ENCODE results near the gene INPP5E. TPM values are rescaled to one million over a fixed set of nuclear protein-coding genes. Genes with fewer than 3 reads are reported as not detected.

INPP5E gene
- total and polyA plus RNA-seq, 2 experiments from 2014 or later = 5.3 to 7.1 TPM

- H3K27me3 ChIP-seq = no peaks in the 10 kb centered on the region
- H3K9me3 ChIP-seq (ENCODE audit: low read depth) = no peaks in the 10 kb centered on the region
- H3K79me2 ChIP-seq = peaks cover 22% of the 10 kb centered on the region
- WGBS (ENCODE audit: low lambda C conversion rate, missing lambda C conversion rate) = 93% methylated on average over 21 of the region's 21 CpGs
- H4K20me1 ChIP-seq (ENCODE audit: insufficient read depth, poor library complexity, severe bottlenecking) = no peaks in the 10 kb centered on the region
- no peaks in the 10 kb centered on the region for H3K36me3 ChIP-seq (replicated peaks; ENCODE audit: insufficient read depth, low read depth)
- no peaks in the 10 kb centered on the region for H3K9me2 ChIP-seq (replicated peaks; ENCODE audit: insufficient read depth)
- H3K27ac ChIP-seq = no peak overlapping the region
- no peak for DNase-seq (ENCODE audit: low spot score)
- H3K4me2 ChIP-seq = no peak overlapping the region
- no peak overlapping the region for H3K4me3 ChIP-seq
- no peak overlapping the region for H2AFZ ChIP-seq
- TF ChIP-seq EZH2 (IDR thresholded peaks at IDR 0.05; ENCODE audit: borderline replicate concordance) = no peak
- TF ChIP-seq CTCF (IDR thresholded peaks at IDR 0.05; ENCODE audit: poor library complexity) = no peak
- TF ChIP-seq EZH2phosphoT487 (IDR thresholded peaks at IDR 0.05; ENCODE audit: low read depth, severe bottlenecking, unreplicated experiment) = no peak
- peaks cover 7% of the 10 kb centered on the region for H3K4me1 ChIP-seq (ENCODE audit: insufficient read depth)
Observed at GRCh38 chr9:136394312-136395019, 45.2 kb downstream of the INPP5E start.

GRCh38 chr9:136393531-136393930, 46.1 kb downstream of the INPP5E start:
- H3K27ac ChIP-seq = no peak overlapping the region
- no peaks in the 10 kb centered on the region for H3K36me3 ChIP-seq (replicated peaks; ENCODE audit: insufficient read depth, low read depth)
- H3K4me3 ChIP-seq = no peak overlapping the region
- WGBS (ENCODE audit: low lambda C conversion rate, missing lambda C conversion rate) = 97% methylated on average over 17 of the region's 17 CpGs
- H2AFZ ChIP-seq = no peak overlapping the region
- peaks cover 13% of the 10 kb centered on the region for H3K79me2 ChIP-seq
- no peak for DNase-seq (ENCODE audit: low spot score)
- H3K9me2 ChIP-seq (replicated peaks; ENCODE audit: insufficient read depth) = no peaks in the 10 kb centered on the region
- no peaks in the 10 kb centered on the region for H3K9me3 ChIP-seq (ENCODE audit: low read depth)
- no peak for TF ChIP-seq EZH2phosphoT487 (IDR thresholded peaks at IDR 0.05; ENCODE audit: low read depth, severe bottlenecking, unreplicated experiment)
- TF ChIP-seq EZH2 (IDR thresholded peaks at IDR 0.05; ENCODE audit: borderline replicate concordance) = no peak
- TF ChIP-seq CTCF (IDR thresholded peaks at IDR 0.05; ENCODE audit: poor library complexity) = no peak
- no peaks in the 10 kb centered on the region for H4K20me1 ChIP-seq (ENCODE audit: insufficient read depth, poor library complexity, severe bottlenecking)
- no peaks in the 10 kb centered on the region for H3K27me3 ChIP-seq
- no peak overlapping the region for H3K4me2 ChIP-seq
- H3K4me1 ChIP-seq (ENCODE audit: insufficient read depth) = peaks cover 2% of the 10 kb centered on the region

- no peaks in the 10 kb centered on the region for H3K4me1 ChIP-seq (ENCODE audit: insufficient read depth)
- no peak for TF ChIP-seq EZH2 (IDR thresholded peaks at IDR 0.05; ENCODE audit: borderline replicate concordance)
- TF ChIP-seq CTCF (IDR thresholded peaks at IDR 0.05; ENCODE audit: poor library complexity) = no peak
- no peak for TF ChIP-seq EZH2phosphoT487 (IDR thresholded peaks at IDR 0.05; ENCODE audit: low read depth, severe bottlenecking, unreplicated experiment)
- H3K79me2 ChIP-seq = peaks cover 5% of the 10 kb centered on the region
- no peaks in the 10 kb centered on the region for H4K20me1 ChIP-seq (ENCODE audit: insufficient read depth, poor library complexity, severe bottlenecking)
- no peaks in the 10 kb centered on the region for H3K9me2 ChIP-seq (replicated peaks; ENCODE audit: insufficient read depth)
- H3K4me3 ChIP-seq = no peak overlapping the region
- H3K4me2 ChIP-seq = no peak overlapping the region
- H2AFZ ChIP-seq = no peak overlapping the region
- H3K27me3 ChIP-seq = no peaks in the 10 kb centered on the region
- DNase-seq (ENCODE audit: low spot score) = no peak
- 98% methylated on average over 21 of the region's 21 CpGs for WGBS (ENCODE audit: low lambda C conversion rate, missing lambda C conversion rate)
- no peaks in the 10 kb centered on the region for H3K9me3 ChIP-seq (ENCODE audit: low read depth)
- H3K36me3 ChIP-seq (replicated peaks; ENCODE audit: insufficient read depth, low read depth) = no peaks in the 10 kb centered on the region
- no peak overlapping the region for H3K27ac ChIP-seq
Observed at GRCh38 chr9:136392538-136393449, 46.9 kb downstream of the INPP5E start.
